Stimulated activated CD8-positive, alpha-beta memory T cell treated with anti-CD3 and anti-CD28 coated beads, Interleukin-7, amount 100 ng/mL, for 1 hour (primary cell): Measurements from ENCODE around the gene CCR6.
"Not testable (repeated sequence)": the region's sequence is repeated elsewhere in the genome, so short reads cannot be mapped to it uniquely, and the experiment has no call there.

ENCODE experiments used
- DNase-seq, 2 donors: peaks; one replicate each; pipeline ENCODE4 v3.0.0-alpha.2; 2020; ENCODE audit warnings: low read depth in 2 of 2

CCR6 gene

GRCh38 chr6:167168296-167168695, 45.4 kb downstream of the CCR6 start:
- not testable (repeated sequence) for DNase-seq

DNA sequence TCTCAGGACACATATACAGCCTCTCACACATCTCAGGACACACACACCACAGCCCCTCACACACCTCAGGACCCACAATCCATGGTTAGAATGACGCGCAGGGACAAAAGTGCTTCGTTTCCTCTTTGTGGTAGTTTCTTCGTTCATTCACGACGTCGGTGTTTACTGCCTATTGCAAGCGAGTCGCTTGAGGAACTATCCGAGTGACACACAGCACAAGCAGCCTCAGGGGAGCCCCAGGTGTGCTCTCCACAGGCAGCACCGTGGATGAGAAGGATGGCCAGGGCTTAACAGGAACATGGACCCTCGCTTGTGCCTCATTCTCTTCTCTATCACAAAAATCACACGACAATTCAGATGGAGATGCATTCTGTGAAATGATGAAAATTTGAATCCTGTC, 47.0 kb downstream of the CCR6 start:
- not testable (repeated sequence) for DNase-seq

GRCh38 chr6:167171300-167171699, 48.4 kb downstream of the CCR6 start:
- not testable (repeated sequence) for DNase-seq

GRCh38 chr6:167172011-167172410, 49.1 kb downstream of the CCR6 start:
- DNase-seq, result not testable (repeated sequence)

- not testable (repeated sequence) for DNase-seq
Measured at GRCh38 chr6:167177271-167177670, 54.4 kb downstream of the CCR6 start.

GRCh38 chr6:167178896-167179655, 56.2 kb downstream of the CCR6 start:
- not testable (repeated sequence) for DNase-seq

DNA sequence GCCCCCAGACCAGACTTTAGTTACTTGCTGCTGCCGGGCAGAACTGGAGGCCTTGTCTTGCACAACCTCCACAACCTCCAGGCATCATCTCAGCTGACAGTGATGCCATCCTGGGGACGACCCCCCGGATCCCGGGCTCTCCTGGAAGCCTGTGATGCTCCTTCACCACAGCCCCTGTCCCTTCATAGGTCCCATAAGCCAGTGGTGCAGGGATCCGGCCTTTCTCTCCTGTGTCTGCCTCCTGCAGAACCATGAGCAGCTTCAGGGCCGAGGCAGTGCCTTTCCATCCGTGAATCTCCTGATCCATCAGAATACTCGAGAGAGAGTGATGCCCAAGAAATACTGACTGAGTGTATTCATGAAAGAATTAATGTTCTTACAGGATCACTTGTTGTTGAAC, 57.2 kb downstream of the CCR6 start:
- DNase-seq, result not testable (repeated sequence)

GRCh38 chr6:167181351-167181750, 58.5 kb downstream of the CCR6 start:
- not testable (repeated sequence) for DNase-seq

DNA sequence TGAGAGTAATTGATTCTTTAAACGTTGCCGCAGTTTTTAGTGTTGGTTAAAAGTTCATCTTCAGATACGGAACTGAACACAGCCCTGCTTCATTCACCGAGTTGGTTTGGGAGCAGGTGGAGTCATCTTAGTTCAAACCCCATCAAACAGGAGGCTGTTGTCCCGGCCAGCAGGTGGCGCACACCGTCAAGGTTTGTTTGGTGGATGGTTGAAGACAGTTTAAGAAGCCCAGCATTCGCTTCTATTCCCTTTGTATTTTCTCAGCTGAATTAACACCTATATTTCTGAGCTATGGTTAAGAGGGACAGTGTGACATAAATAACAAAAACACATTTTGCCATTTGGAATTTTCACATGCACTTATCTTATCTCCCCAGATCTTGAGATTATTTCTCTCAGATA, 60.0 kb downstream of the CCR6 start:
- DNase-seq, result not testable (repeated sequence)

GRCh38 chr6:167185101-167185500, 62.2 kb downstream of the CCR6 start:
- DNase-seq, result not testable (repeated sequence)

DNA sequence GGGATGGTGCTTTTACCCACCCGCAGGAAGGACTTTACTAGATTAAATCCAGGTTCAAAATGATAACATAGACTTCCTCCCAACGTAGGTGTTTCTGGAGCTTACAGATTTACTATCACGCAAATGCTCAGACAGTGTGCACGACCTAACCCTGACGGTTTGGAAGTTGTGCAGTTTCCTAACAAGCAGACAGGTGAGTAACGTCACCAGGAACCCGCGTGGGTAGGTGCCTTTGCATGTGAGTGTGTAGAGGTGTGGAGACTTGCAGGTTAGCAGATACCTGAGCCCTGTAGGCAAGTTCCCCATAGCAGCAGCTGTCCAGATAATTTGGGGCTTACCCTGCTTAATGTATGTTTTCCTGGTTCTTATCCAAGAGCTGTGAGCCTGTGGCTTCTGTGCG, 64.4 kb downstream of the CCR6 start:
- DNase-seq, result not testable (repeated sequence)
